ENCODE measurements around the gene TUBG2.

GRCh38 chr17:42684929-42685556 is 26.0 kb downstream of the TUBG2 start:
- TF ChIP-seq MAX (CRISPR knock-in tag; IDR thresholded peaks at IDR 0.05) (no peak), CTCF (IDR thresholded peaks at IDR 0.05) (no peak), SP1 (CRISPR knock-in tag; conservative IDR thresholded peaks at IDR 0.05) (no peak), USF1 (CRISPR knock-in tag; IDR thresholded peaks at IDR 0.05) (no peak)
- TF ChIP-seq, protein P1, sequence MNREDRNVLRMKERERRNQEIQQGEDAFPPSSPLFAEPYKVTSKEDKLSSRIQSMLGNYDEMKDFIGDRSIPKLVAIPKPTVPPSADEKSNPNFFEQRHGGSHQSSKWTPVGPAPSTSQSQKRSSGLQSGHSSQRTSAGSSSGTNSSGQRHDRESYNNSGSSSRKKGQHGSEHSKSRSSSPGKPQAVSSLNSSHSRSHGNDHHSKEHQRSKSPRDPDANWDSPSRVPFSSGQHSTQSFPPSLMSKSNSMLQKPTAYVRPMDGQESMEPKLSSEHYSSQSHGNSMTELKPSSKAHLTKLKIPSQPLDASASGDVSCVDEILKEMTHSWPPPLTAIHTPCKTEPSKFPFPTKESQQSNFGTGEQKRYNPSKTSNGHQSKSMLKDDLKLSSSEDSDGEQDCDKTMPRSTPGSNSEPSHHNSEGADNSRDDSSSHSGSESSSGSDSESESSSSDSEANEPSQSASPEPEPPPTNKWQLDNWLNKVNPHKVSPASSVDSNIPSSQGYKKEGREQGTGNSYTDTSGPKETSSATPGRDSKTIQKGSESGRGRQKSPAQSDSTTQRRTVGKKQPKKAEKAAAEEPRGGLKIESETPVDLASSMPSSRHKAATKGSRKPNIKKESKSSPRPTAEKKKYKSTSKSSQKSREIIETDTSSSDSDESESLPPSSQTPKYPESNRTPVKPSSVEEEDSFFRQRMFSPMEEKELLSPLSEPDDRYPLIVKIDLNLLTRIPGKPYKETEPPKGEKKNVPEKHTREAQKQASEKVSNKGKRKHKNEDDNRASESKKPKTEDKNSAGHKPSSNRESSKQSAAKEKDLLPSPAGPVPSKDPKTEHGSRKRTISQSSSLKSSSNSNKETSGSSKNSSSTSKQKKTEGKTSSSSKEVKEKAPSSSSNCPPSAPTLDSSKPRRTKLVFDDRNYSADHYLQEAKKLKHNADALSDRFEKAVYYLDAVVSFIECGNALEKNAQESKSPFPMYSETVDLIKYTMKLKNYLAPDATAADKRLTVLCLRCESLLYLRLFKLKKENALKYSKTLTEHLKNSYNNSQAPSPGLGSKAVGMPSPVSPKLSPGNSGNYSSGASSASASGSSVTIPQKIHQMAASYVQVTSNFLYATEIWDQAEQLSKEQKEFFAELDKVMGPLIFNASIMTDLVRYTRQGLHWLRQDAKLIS (CRISPR knock-in tag; IDR thresholded peaks at IDR 0.05; ENCODE audit: borderline replicate concordance), result no peak

Measured in WTC11 (cell line).